NCI-H146 treated with DMSO at 0.1 percent for 48 hours (cell line): ENCODE data around the gene GRIK2.
"Not testable (repeated sequence)": the region's sequence is repeated elsewhere in the genome, so short reads cannot be mapped to it uniquely, and the experiment has no call there.

Experiments
- DNase-seq: peaks from one replicate; lab custom pipeline; 2025; ENCODE audit not compliant: unreplicated experiment; lab: John Stamatoyannopoulos, UW

Gene GRIK2

GRCh38 chr6:101393251-101393828 lies at the start of gene GRIK2:
Gene GRIK2 (plus strand): TSS chr6:101393708.
- DNase-seq, result peak; percentile 42

GRCh38 chr6:101344885-101345284 lies 48.6 kb upstream of the GRIK2 start:
- no peak for DNase-seq

- no peak for DNase-seq
Measured at GRCh38 chr6:101348816-101349215, 44.7 kb upstream of the GRIK2 start.

DNA sequence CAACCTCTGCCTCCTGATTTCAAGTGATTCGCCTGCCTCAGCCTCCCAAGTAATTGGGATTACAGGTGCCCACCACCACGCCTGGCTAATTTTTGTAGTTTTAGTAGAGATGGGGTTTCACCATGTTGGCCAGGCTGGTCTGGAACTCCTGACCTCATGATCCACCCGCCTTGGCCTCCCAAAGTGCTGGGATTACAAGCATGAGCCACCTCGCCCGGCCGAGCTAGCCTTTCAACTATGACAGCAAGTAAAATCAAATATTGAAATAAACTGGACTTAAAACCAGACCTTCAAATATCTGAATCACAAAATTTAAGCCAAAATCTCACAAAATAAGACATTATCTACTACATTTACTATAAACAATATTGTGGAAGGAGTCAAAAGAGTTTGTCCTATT lies 42.9 kb upstream of the GRIK2 start:
- DNase-seq, result not testable (repeated sequence)

GRCh38 chr6:101351173-101351572 lies 42.3 kb upstream of the GRIK2 start:
- DNase-seq, result no peak

GRCh38 chr6:101352316-101352715 lies 41.2 kb upstream of the GRIK2 start:
- DNase-seq, result no peak

DNA sequence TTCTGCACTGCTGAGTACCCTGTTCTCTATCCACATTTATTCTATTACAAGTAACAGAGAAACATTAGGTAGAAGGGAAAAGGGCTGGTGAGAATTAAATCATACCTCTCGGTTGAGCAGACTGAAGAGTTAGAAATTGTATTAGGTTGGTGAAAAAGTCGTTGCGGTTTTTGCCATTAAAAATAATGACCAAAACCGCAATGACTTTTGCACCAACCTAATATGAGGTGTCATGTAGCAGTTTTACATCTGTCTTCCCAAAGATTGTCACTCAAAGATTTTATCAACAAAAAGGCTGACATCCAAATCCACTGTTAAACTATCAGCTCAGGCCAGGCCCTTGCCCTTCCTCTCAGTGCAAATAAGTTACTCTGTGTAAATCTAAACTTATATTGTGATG lies 28.3 kb upstream of the GRIK2 start:
- no peak for DNase-seq

GRCh38 chr6:101379926-101380325 lies 13.6 kb upstream of the GRIK2 start:
- no peak for DNase-seq

DNA sequence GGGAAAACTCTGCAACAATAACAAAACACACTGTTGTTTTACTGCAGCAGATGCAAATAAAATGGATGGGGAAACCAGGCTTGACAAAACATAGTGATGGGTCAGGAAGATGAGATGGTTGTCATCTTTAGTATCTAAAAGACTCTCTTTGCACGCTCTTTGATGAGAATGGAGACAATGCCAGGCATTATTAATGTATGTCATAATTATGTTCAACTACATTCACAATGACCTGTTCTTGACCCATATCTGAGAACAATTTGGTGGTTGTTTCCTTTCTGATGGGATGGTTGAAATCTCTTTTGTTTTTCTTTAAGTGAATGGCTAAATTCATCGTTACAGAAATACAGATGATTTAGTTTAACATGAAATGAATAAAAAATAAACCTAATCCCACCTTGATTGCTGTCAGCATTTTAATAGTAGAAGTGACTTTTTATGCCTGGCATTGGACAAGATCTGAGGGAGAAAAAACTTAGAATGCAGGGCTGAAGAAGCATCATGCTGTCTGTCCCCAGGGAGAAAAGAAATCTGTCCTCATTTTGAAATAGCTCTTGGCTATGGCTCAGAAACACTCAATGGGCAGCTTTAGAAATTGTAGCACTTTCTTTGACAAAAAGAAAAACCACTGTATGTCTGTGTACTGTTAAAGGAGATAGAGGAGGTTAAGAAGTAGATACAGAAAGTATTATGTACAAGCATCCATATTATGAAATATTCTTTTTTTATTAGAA lies 12.4 kb upstream of the GRIK2 start:
- no peak for DNase-seq

- not testable (repeated sequence) for DNase-seq
Measured at GRCh38 chr6:101383747-101384146, 9.8 kb upstream of the GRIK2 start.

DNA sequence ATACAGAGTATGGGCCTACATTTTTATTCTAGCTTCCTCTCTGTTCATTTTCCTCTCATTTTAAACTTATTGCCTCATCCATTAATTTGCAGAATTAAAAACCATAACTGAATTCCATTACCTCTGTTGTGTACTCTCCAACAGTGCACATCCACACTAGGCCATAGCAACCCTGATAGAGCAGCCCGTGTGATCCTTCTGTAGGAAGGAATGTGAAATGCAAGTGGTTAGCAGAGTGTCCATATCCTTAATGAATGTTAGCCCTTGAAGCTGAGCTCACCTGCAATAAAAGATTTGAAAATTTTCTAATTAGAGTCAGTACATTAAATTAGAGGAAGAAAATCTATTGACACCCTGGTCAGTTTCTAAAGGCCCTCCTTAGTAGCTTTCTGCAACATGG lies 6.5 kb upstream of the GRIK2 start:
- no peak for DNase-seq

DNA sequence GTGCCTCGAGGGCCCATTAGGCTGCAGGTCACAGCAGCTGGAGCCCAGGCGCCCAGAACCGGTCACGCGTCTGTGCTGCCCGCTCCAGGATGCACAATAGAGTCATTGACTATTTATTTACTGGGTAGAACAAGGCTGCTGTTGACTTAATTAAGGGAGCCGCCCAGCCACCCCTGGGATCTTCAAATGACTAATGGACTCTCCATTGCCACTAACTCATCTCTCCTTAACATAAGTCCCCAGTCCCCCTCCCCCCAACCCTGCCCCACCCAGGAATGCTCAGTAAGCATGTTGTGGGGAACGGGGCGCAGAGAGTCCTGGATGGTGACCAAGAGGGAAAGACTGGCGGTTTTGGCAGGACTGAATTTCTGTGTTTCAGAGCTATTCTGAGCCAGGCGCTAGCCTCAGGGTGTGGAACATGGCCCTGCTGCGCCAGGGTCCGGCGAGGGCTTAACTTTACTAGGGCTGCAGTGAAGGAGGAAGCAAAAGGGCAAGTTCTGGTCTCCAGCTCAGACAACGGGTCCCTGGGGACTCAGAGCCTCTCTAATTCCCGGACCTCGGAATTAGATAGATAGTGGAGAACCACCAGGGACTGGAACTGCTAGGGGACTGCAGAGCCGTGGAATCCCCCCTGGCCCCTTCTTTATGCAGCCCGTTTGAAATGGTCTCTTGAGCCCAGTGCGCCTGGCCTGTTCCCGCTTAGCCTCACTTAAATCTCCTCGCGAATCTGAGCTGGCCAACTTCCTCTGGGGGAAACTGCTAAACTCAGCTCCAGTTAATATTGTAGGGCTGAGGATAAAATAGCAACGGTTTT lies 1.5 kb upstream of the GRIK2 start:
- DNase-seq, result no peak

GRCh38 chr6:101392586-101393230 lies 800 bp upstream of the GRIK2 start:
- no peak for DNase-seq

GRCh38 chr6:101393829-101394251 lies 332 bp downstream of the GRIK2 start:
- DNase-seq, result peak; percentile 42

DNA sequence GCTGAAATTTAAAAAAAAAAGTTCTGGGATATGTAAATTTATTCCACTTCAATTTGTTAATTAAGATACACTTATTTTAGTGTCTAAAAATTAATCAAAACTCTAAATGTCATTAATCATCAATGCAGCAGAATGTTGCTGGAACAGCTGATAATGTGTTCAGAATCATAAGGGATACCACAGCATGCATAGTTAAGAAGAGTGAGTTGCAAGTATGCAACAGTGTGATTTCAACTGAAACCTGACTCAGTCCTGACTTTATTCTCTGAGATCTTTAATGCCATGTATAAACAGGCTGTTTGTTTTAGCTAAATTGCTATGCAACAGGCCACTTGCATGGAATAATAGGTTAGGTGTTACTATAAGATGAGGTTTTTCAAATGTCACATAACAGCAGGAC lies 1.4 kb downstream of the GRIK2 start:
- no peak for DNase-seq

GRCh38 chr6:101395345-101395744 lies 1.8 kb downstream of the GRIK2 start:
- no peak for DNase-seq

- DNase-seq, result no peak
Measured at GRCh38 chr6:101396548-101397173, 3.2 kb downstream of the GRIK2 start.

GRCh38 chr6:101397199-101397598 lies 3.7 kb downstream of the GRIK2 start:
- peak; percentile 64 for DNase-seq

DNA sequence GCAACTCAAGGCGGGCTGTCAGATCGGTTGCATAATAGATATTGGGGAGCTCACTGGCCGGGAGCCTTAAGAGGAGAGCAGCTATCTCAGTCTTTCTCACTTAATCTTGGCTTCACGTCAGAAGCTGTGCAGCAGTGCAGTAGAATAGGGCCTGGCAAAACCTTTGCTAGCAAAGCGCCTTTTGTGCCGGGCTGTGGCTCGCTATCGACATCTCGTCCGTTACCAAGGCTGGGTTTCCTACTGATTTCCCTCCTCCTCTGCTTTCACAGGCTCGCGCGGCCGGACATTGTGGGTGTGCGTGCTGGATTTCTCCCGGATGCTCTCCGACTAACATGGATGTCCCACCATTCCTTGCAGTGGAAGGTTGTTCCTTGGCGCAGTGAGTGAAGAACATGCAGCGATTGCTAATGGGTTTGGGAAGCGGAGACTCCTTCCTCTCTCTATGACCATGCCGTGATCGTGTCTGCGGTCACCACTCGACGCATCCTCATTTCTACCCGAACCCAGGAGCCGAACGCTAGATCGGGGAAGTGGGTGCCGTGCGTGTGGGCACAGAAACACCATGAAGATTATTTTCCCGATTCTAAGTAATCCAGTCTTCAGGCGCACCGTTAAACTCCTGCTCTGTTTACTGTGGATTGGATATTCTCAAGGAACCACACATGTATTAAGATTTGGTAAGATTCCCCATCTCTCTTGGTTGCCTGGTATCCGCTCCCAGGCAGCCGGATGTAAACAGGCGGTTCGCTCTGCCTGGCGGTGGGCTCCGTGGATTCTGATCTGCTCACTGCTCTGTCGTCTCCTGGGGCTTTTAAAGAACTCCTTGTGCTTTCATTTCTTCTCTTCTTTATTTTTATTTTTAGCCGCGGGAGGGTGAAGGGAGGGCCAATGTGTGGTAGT lies 5.5 kb downstream of the GRIK2 start:
- no peak for DNase-seq

GRCh38 chr6:101399616-101400162 lies 6.2 kb downstream of the GRIK2 start:
- DNase-seq, result no peak
